Measurements from ENCODE around the gene USP5. TPM values are rescaled to one million over a fixed set of nuclear protein-coding genes. Genes with fewer than 3 reads are reported as not detected.

The USP5 gene
- total and polyA plus RNA-seq, 2 donors (not counting 3 experiments of a cell fraction or from before 2014, with no cell fraction given): 68.9 to 135 TPM

GRCh38 chr12:6807170-6807569, 44.8 kb upstream of the USP5 start:
- Histone ChIP-seq H3K9me3 (replicated peaks; ENCODE audit: control insufficient read depth, insufficient read depth, low read length) (no peaks in the 10 kb centered on the region), H3K27ac (ENCODE audit: insufficient read depth, low read depth, low read length) (no peak overlapping the region), H3K4me2 (ENCODE audit: insufficient read depth, low read length) (no peak overlapping the region), H3K4me3 (replicated peaks in 1 of 3; ENCODE audit: insufficient read depth in 1 of 3, low read depth in 1 of 3, low read length in 3 of 3) (no peak overlapping the region), H3K9me1 (replicated peaks; ENCODE audit: control insufficient read depth, extremely low read depth, insufficient read depth, low read length) (no peaks in the 10 kb centered on the region), H2AFZ (ENCODE audit: low read depth, low read length) (no peak overlapping the region), H3K9ac (replicated peaks; ENCODE audit: extremely low read depth, insufficient read depth, low read length) (no peak overlapping the region), H4K20me1 (replicated peaks; ENCODE audit: control insufficient read depth, extremely low read depth, insufficient read depth, low read length) (no peaks in the 10 kb centered on the region), H3K27me3 (ENCODE audit: control insufficient read depth in 2 of 2, insufficient read depth in 2 of 2, low read length in 2 of 2) (peaks cover 0 to 9% of the 10 kb centered on the region in 2 experiments), H3K36me3 (ENCODE audit: control insufficient read depth in 2 of 2, extremely low read depth in 1 of 2, insufficient read depth in 2 of 2, low read length in 2 of 2) (no peaks in the 10 kb centered on the region), H3K4me1 (ENCODE audit: control insufficient read depth, extremely low read depth, insufficient read depth, low read length) (no peaks in the 10 kb centered on the region), H3K79me2 (ENCODE audit: control insufficient read depth, insufficient read depth, low read length) (no peaks in the 10 kb centered on the region)
- intact Hi-C loops (cut with micrococcal nuclease) (no loop called here), dilution Hi-C loops (cut with MboI; ENCODE audit: extremely low pct_ligation_motif_present, low sequenced_read_pairs) (no loop called here)
- CTCF ChIA-PET: interaction anchor here (0.9 to 1.7 kb wide), 3 partner anchors 11 to 18 kb away, joined by 3 to 4 read pairs (median 3); no protein-coding TSS in a partner anchor
- BruUV-seq (replicated peaks): no TSS peak
- TF ChIP-seq MAX (IDR thresholded peaks at IDR 0.05; ENCODE audit: insufficient read depth, insufficient read length): no peak
- no peak for TF ChIP-seq POLR2A (IDR thresholded peaks at IDR 0.05; ENCODE audit: low read depth, low read length)
- DNase-seq (ENCODE audit: low read depth, low spot score) (no peak), FAIRE-seq (no peak)
- POLR2A ChIA-PET: no interaction called here

DNA sequence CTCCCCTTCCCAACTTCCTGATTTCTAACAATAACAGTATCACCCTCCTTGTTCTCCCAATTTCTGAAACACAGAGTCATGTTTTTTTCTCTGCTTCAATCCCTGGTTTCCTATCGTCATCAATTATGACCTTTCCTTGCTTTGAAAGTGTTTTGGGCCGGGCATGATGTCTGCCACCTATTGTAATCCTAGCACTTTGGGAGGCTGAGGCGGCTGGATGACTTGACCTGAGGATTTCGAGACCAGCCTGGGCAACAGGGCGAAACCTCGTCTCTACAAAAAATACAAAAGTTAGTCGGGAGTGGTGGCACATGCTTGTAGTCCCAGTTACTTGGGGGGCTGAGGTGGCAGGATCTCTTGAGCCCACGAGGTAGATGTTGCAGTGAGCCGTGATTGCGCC, 42.9 kb upstream of the USP5 start:
- Histone ChIP-seq H3K9me3 (replicated peaks; ENCODE audit: control insufficient read depth, insufficient read depth, low read length) (no peaks in the 10 kb centered on the region), H3K4me2 (ENCODE audit: insufficient read depth, low read length) (no peak overlapping the region), H3K9ac (replicated peaks; ENCODE audit: extremely low read depth, insufficient read depth, low read length) (no peak overlapping the region), H3K36me3 (ENCODE audit: control insufficient read depth in 2 of 2, extremely low read depth in 1 of 2, insufficient read depth in 2 of 2, low read length in 2 of 2) (no peaks in the 10 kb centered on the region), H3K9me1 (replicated peaks; ENCODE audit: control insufficient read depth, extremely low read depth, insufficient read depth, low read length) (no peaks in the 10 kb centered on the region), H3K79me2 (ENCODE audit: control insufficient read depth, insufficient read depth, low read length) (no peaks in the 10 kb centered on the region), H4K20me1 (replicated peaks; ENCODE audit: control insufficient read depth, extremely low read depth, insufficient read depth, low read length) (no peaks in the 10 kb centered on the region), H3K4me3 (replicated peaks in 1 of 3; ENCODE audit: insufficient read depth in 1 of 3, low read depth in 1 of 3, low read length in 3 of 3) (no peak overlapping the region), H3K27ac (ENCODE audit: insufficient read depth, low read depth, low read length) (no peak overlapping the region), H2AFZ (ENCODE audit: low read depth, low read length) (no peak overlapping the region), H3K4me1 (ENCODE audit: control insufficient read depth, extremely low read depth, insufficient read depth, low read length) (no peaks in the 10 kb centered on the region), H3K27me3 (ENCODE audit: control insufficient read depth in 2 of 2, insufficient read depth in 2 of 2, low read length in 2 of 2) (peaks cover 0 to 9% of the 10 kb centered on the region in 2 experiments)
- ChIA-PET CTCF (interaction anchor here (0.9 to 1.8 kb wide), 2 partner anchors 16 to 56 kb away, joined by 4 to 6 read pairs; partner anchors contain the start of gene MLF2), POLR2A (interaction anchor here (0.6 kb wide), 2 partner anchors 21 to 42 kb away, joined by 3 to 4 read pairs; no protein-coding TSS in a partner anchor)
- DNase-seq (ENCODE audit: low read depth, low spot score) (no peak), FAIRE-seq (no peak)
- intact Hi-C loops (cut with micrococcal nuclease): no loop called here
- BruUV-seq (replicated peaks): no TSS peak
- TF ChIP-seq JUN (IDR thresholded peaks at IDR 0.05; ENCODE audit: borderline replicate concordance, insufficient read depth, insufficient read length, low read depth): no peak
- no peak for TF ChIP-seq GATA2 (IDR thresholded peaks at IDR 0.05; ENCODE audit: insufficient read depth, insufficient read length, low read depth, low read length)
- no peak for TF ChIP-seq POLR2AphosphoS5 (IDR thresholded peaks at IDR 0.05; ENCODE audit: insufficient read depth, low read depth, low read length)
- TF ChIP-seq, protein P1, sequence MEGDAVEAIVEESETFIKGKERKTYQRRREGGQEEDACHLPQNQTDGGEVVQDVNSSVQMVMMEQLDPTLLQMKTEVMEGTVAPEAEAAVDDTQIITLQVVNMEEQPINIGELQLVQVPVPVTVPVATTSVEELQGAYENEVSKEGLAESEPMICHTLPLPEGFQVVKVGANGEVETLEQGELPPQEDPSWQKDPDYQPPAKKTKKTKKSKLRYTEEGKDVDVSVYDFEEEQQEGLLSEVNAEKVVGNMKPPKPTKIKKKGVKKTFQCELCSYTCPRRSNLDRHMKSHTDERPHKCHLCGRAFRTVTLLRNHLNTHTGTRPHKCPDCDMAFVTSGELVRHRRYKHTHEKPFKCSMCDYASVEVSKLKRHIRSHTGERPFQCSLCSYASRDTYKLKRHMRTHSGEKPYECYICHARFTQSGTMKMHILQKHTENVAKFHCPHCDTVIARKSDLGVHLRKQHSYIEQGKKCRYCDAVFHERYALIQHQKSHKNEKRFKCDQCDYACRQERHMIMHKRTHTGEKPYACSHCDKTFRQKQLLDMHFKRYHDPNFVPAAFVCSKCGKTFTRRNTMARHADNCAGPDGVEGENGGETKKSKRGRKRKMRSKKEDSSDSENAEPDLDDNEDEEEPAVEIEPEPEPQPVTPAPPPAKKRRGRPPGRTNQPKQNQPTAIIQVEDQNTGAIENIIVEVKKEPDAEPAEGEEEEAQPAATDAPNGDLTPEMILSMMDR (IDR thresholded peaks at IDR 0.05; ENCODE audit: extremely low read depth in 1 of 2, insufficient read depth in 1 of 2, low read depth in 1 of 2, low read length in 2 of 2): no peak
- no peak for TF ChIP-seq POLR2A (IDR thresholded peaks at IDR 0.05; ENCODE audit: low read depth, low read length)
- no peak for TF ChIP-seq MYC (IDR thresholded peaks at IDR 0.05; ENCODE audit: low read depth, low read length)
- TF ChIP-seq MAX (IDR thresholded peaks at IDR 0.05; ENCODE audit: insufficient read depth, insufficient read length): no peak
- no peak for TF ChIP-seq FOS (IDR thresholded peaks at IDR 0.05; ENCODE audit: borderline replicate concordance, insufficient read depth, low read length)
- no peak for TF ChIP-seq EZH2 (IDR thresholded peaks at IDR 0.05; ENCODE audit: borderline replicate concordance, low read depth, low read length, severe bottlenecking)
- dilution Hi-C loops (cut with MboI; ENCODE audit: extremely low pct_ligation_motif_present, low sequenced_read_pairs): no loop called here
